HG02870 (cell line): Measurements from ENCODE around the gene HNRNPUL2.
"Not testable (repeated sequence)": the region's sequence is repeated elsewhere in the genome, so short reads cannot be mapped to it uniquely, and the experiment has no call there.

ENCODE experiments used
- ATAC-seq: cut with Tn5 transposase; IDR thresholded peaks from one replicate; pipeline ENCODE4 v1.9.1; 2021; ENCODE audit warnings: mild to moderate bottlenecking, moderate library complexity; ENCODE audit not compliant: unreplicated experiment

HNRNPUL2 gene

DNA sequence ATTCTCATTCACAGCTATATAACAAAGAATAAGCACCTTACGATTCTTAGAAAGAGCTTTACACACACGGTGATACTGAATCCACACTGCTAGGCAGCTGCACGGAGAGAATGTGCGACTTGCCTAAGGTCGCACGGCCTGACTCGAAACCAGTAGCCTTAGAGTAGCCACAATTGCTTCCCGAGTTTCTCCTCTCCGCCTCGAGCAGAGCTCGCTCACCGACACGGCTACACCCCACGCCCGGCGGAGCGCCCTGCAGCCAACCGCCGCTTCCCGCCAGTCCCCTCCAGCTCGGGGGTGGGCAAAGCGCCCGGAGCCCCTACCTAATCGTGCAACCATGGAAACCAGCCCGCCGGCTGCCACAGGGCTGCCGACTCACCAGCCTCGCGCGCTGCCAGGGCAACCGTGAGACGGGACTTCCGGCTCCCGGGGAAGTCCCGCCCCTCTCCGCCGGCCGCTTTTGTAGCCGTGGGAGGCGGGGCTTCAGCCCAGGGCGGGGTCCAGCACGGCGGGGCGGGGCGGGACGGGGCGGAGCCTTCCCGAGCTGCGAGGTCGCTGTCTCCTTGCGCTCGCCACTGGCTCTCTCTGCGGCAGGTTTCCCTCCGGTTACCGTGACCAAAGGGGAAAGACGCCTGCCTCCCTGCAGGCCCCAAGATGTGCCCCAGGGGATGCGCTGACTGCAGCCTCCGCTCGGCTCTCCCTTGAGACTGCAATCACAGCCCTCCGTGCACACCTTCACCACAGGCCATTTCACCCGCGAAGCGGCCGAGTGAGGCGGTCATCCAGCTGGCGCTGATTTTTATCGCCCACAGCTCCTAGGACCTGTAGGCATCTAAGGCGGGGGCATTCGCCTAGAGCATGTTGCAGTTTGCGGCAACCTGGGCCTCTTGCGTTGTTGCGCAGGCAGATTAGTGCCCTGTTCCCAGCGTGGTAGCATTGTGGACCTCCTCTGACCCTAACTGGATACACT, 21.1 kb downstream of the HNRNPUL2 start:
- no peak for ATAC-seq

DNA sequence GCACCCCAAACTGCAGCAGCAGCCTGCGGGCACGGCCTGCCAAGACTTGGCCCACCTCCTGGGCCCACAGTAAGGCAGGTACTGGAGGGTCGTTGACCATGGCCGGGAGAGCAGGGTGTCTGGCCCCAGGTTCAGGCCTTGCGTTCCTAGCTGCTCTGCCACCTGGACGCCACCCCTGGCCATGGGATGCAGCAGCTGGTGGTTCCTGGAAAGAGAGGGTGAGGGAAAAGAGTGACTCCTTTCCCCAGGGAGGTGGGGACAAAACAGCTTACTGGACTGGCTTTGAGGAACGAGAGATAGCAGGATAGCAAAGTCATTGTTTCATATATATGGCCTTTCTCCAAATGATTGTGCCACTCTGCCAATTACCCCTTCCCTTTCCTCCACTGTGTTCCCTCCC, 21.8 kb downstream of the HNRNPUL2 start:
- ATAC-seq: no peak

DNA sequence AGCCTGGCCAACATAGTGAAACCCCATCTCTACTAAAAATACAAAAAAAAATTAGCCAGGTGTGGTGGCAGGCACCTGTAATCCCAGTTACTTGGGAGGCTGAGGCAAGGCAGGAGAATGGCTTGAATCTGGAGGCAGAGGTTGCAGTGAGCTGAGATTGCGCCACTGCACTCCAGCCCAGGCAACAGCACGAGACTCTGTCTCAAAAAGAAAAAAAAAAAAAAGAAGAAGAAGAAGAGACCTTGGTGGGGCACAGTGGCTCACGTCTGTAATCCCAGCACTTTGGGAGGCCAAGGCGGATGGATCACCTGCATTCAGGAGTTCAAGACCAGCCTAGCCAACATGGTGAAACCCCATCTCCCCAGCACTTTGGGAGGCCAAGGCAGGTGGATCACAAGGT, 23.3 kb downstream of the HNRNPUL2 start:
- not testable (repeated sequence) for ATAC-seq

DNA sequence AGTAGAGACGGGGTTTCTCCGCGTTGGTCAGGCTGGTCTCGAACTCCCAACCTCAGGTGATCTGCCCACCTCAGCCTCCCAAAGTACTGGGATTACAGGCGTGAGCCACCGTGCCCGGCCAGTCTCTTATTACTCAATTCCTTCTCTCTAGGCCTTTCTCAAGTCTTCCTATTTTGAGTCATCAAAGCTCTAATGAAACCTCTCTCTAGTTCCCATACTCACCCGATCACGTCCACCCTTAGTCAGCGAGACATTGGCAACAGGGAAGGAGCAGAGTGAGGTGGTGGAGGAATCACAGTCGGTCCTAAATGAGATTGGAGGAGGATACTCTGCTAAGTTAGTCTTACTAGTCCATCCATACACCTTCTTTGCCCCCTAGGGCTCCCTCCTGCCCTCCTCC, 25.0 kb downstream of the HNRNPUL2 start:
- ATAC-seq: no peak

DNA sequence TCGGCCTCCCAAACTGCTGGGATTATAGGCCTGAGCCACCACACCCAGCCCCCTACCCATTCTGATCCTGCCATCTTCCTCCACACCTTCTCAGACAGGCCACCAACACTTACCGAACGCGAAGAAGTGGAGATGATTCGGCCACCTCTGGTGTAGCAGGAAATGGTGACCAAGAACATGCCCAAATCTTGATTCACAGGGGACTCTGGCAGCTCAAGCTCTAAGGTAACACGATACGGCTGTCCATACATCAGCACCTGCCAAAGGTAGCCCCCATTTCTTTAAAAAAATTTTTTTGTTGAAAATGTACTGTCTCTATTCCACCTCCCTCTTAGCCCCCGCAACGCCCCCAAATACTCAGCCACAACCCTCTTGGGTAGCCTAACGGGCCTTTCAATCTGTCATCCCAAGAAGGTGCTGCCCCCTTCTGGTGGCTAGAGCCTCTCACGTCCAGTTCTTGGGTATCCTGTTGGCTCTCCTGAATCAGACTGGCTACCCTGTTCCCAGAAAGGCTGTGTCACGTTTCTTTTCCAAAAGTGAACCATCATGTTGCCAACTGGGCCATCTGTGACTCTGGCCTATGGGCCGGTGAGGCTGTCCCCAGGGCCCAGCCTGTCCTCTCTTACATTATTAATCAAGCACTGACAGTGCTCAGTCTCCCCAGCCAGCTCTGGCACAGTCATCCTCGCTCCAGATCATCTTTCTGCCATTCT, 32.6 kb downstream of the HNRNPUL2 start:
- no peak for ATAC-seq

DNA sequence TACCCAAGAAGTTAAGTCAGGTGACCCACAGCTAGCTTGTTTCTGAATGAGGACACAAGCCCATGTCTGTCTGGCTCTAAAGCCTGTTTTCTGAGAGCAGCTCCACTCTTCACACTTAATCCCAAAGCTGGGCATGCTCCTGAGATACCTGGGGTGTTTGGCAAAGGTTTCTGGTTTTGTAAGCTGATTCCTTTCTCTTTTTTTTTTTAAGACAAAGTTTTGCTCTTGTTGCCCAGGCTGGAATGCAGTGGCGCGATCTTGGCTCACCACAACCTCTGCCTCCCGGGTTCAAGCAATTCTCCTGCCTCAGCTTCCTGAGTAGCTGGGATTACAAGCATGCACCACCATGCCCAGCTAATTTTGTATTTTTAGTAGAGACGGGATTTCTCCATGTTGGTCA, 33.6 kb downstream of the HNRNPUL2 start:
- ATAC-seq: not testable (repeated sequence)

DNA sequence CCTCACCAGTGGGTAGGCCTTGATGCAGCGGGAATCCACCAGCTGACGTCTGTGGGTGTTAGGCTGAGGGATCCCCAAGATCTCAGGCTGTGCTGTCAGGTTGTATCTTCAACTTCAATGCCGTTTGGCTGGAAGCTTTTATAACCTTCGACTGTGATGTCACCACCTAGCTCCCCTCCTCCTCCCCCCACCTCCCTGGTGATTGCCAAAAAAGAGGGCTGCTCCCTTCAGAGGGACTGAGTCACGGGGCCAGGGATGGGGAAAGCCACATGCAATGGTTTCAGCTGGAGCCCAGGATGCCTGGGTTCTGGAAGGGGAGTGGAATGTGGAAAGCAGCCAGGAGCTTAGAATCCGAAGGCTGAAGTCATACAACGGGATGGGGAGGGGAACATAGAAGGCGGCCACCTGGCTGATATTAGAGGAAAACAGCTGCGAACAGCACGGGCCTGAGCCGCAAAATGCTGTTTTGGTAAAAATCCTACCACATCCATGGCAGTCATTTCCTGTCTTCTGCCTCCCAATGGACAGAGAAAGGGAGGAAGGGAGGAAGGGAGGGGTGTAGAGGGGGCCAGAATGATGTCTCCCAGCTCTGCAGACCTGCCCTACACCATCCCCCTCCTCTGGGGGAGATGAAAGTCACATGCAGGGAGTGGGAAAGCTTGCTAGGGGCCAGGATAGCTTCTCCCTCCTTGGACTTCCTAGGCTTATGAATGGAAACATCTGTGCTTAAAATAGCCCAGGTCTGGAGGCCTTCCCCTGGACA, 37.7 kb downstream of the HNRNPUL2 start, which contains the start of gene LRRN4CL:
Gene LRRN4CL (minus strand): TSS at position 110 of the 763 bp plus-strand sequence. CDS start 1,022 bp downstream, outside the sequence.
- ATAC-seq: no peak

DNA sequence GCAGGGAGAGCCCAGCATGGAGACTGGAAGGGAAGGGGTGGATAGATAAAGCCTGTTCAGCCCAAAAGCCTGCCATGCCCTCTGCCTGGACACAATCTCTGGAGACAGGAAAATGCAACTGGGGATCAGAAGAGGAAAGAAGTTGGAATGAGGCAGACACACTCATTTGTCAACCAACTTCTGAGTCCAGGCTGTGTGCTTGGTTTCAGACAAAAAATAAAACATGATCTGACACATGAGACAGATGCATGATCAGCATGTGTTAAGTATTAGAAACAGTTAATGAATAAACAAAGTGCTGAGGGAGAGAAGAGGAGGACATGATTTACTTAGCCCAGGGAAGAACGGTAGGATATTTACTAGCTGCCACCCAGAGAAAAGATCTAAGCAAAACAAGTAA, 38.8 kb downstream of the HNRNPUL2 start:
- no peak for ATAC-seq

DNA sequence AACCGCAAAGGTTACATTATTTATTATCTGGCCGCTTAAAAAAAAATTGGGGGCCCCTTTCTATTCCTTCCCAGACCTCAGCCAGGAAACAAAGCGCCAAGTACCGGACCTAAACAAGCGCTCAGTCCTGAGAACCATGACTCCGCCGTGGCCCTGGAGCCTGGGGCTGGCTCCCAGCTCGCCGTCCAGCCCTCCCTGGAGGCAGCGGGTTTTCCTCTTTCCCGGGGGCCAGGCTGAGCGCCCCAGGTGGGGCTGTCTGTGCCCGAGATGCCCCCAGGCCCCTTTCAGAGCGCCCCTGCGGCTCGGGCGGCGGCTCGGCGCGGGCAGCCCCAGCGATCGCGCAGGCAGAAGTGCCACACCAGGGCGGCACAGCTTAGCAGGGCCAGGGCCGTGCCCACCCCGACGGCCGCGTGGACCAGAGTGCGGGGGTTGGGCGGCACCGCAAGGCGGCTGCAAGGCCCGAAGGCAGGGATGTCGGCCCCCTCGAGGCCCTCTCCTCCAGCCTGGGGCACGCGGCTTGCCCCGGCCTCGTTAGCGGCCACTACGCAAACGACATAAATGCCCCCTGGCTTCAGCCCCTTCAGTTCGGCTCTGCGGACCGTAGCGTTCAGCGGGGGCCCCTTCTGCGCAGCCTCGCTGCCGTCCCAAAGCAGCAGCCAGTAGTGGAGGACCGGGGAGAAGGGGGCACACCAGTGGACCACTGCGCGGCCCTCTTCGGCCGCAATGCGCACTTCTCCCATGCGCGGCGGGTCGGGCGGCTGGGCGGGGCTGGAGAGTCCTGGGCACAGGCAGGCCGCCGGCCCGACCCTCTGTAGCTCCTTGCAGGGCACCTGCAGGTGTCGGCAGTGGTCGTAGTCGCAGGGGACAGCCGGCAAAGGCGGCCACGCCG, 39.5 kb downstream of the HNRNPUL2 start:
- no peak for ATAC-seq

DNA sequence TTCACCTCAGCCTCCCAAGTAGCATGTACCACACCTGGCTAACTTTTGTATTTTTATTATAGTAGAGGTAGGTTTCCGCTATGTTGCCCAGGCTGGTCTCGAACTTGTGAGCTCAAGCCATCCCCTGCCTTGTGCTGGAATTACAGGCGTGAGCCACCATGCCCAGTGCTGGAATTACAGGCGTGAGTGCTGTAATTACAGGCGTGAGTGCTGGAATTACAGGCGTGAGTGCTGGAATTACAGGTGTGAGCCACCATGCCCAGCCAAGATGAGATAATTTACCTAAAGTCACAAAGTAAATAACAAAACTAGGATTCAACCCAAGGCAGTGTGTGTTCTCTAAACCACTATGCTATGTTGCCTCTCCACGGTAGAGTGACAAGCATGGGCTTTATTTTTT, 44.7 kb downstream of the HNRNPUL2 start:
- no peak for ATAC-seq

DNA sequence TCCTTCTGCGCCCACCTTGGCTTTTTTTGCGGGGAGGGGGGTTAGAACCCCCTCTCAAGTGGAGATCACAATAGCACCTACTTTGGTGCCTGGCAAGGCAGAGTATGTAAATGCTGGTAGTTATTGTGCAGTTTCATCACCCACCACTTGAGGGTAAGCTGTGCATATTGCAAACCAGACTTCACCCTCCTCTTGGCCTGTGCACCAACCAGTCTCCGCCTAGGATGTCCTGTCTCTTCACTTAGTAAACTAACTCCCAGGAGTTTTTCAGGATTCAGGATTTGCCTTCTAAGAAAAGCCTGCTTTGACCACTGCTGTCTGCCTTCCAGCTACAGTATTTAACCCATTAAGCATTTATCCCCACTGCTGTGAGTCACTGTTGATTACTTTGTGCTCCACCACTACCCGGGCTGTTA, 46.4 kb downstream of the HNRNPUL2 start:
- ATAC-seq: no peak

DNA sequence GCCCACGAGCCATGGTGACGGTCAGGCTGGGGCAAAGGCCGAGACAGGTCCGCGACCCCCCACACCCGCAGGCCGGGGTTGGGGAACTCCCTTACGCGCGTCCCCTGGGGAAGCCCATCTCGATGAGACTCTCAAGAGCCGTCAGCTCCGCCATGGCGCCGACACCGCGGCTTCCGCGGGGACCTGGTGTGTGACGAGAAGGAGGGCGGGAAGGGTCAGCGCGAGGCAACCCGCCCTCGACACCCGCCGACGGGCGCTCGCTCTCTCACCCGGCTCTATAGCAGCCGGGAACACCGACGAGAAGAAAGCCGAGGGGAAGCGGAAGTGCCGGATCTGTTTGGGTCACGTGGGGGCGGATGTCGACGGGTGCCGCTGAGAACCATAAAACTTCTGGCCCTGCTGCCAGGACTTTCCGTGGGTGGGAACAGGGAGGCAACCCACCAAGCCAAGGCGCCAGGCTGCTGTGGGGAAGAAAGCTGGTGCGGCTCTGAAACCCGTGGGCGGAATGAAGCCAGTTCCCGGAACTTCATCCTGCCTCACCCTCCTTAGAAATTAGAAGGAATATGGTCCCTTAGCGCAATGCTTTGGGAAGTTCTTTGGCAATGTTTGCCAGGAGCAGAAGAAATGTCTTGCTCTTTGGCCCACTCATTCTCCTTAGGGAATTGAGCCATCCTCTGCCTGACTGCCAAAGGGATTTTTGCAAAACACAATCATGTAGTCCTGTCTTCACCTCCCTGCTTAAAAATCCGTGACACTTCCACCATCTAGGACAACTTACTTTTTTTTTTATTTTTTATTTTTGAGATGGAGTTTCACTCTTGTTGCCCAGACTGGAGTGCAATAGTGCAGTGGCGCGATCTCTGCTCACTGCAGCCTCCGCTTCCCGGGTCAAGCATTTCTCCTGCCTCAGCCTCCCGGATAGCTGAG, 48.2 kb downstream of the HNRNPUL2 start, which contains the start of gene UBXN1:
Gene UBXN1 (minus strand): TSS at position 304 of the 927 bp plus-strand sequence. CDS start 150 bp downstream, at position 154.
- no peak for ATAC-seq

DNA sequence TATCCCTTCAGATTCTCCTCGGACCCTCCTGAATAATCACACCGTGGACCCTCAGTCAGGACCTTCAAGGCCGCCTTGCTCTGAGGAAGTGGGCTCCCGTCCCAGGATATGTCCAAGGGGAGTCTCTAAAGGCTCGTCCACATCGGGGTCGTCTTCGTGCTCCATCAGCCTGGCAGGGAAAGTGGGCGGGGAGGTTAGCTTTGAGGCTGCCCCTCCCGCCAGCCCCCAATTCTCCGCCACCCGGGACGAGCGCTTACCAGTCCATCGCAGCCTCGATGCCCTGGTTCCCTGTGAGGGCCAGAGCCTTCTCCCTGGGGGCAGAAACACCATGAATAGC, 48.9 kb downstream of the HNRNPUL2 start:
- ATAC-seq: no peak

DNA sequence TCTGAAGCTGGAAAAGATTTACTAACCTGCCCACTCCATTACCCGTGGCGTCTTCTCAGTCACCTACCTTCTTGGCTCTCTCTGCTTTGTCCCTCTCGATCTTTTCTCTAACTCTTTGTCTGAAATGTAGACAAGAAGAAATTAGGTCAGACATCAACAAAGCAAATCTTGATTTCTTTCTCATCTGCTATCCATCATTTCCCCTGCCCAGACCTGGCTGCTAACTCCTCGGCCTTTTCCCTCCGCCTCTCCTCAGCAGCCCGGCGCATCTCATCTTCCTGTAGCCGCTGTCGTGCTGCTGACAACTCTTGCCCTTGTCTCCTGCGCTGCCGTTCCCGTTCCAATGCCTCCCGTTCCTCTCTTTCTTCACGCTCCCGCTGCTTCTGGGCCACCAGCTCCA, 49.5 kb downstream of the HNRNPUL2 start:
- ATAC-seq: no peak

DNA sequence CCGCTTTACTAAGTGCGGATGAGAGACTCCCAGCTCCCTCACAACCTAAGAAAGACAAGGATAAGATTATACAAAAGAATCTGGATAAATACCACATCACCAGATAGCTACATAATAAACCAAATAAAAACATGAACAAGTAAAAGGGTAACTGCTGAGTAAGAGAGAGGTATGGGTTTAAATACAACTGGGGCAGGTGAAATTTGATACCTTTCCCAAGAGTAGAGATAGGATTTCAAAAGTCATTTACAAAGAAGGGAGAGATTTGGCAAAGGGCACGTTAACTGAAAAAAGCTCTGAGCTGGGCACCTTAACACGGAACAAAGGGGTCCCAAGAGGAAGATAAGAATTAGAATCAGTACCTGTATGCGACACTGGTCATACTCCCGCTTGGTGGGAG, 50.1 kb downstream of the HNRNPUL2 start:
- no peak for ATAC-seq

DNA sequence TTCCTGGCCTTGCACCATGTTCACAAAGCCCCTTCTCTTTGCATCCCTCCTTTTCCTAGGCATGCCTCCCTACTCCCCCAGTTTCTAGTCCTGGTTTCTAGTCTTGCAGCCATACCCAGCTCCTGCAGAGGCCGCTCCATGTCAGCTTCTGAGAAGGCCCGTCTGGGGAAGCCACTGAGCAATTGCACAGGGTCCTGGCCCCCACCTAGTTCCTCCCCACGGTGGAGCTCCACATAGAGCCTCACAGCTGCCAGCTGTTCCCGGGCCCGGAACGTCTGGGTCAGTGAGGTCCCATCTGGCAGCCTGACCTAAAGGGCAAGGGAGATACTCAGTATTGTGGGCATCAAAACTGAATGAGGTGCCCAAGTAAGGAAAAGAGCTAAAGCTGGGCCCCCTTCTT, 50.6 kb downstream of the HNRNPUL2 start:
- no peak for ATAC-seq

DNA sequence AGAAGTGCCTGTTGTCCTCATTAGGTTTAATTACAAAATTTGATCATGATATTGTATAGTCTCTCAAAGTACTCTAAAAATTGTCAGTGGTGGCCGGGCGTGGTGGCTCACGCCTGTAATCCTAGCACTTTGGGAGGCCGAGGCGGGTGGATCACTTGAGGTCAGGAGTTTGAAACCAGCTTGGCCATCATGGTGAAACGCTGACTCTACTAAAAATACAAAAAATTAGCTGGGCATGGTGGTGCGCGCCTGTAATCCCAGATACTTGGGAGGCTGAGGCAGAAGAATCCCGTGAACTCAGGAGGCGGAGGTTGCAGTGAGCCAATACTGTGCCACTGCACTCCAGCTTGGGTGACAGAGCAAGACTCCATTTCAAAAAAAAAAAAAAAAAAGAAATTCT, 51.8 kb downstream of the HNRNPUL2 start:
- ATAC-seq: not testable (repeated sequence)

DNA sequence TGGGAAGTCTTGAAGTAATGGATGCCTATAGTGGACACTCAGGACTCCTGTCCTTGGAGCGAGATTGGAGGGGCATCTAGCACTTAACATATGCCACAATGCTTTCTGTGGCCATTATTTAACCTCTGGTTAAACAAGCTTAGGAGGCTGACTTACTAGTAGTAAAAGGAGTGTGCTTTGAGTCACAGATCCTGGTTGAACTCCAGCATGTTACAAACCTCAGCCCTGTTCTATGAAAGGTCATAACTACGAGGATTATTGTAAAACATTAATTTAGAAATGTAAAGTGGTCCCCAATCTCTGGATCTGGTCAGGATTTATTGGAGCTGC, 54.1 kb downstream of the HNRNPUL2 start:
- no peak for ATAC-seq
